T-helper 2 cell treated with Interferon-gamma antibody and Interleukin-4, amounts not matched to agents 100 ng/mL and 5 ng/mL, for 36 hours (primary cell): ENCODE results near the gene SLC9A7. TPM values are rescaled to one million over a fixed set of nuclear protein-coding genes. Genes with fewer than 3 reads are reported as not detected.

ENCODE experiments used
- intact Hi-C: fragments of 100-400 bp; cut with micrococcal nuclease; formaldehyde crosslinking; loops from one replicate; pipeline ENCODE4 v1.15.1; 2023
- total RNA-seq: library from RNA; stranded (reverse); gene quantifications from 2 replicates; pipeline ENCODE4 v1.2.3, GENCODE V29; 2022

Gene SLC9A7
- total RNA-seq, 1 donor from 2014 or later, result 20.3 TPM

DNA sequence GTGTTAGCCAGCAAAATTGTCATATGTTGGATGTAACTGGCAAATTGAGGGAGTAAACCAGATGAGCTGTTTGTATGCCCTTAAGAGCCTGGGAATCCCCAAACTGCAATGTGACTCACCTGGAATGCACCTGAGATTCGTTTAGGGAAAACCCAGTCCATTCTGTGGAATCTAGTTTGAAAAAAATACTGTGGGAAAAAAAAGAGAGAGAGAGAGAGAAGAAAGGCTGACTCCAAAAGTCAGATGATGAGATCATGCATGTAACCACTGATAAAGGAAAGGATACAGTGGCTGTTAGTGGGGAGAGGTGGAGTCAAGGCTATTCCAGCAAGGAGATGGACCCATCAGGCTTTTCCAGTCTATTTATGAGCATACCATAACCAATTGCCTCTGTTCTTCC is 48.5 kb downstream of the SLC9A7 start:
- intact Hi-C loops, result loop anchor here (5.0 kb wide), 1 partner anchor 47 kb away; the partner anchor contains the start of gene SLC9A7

DNA sequence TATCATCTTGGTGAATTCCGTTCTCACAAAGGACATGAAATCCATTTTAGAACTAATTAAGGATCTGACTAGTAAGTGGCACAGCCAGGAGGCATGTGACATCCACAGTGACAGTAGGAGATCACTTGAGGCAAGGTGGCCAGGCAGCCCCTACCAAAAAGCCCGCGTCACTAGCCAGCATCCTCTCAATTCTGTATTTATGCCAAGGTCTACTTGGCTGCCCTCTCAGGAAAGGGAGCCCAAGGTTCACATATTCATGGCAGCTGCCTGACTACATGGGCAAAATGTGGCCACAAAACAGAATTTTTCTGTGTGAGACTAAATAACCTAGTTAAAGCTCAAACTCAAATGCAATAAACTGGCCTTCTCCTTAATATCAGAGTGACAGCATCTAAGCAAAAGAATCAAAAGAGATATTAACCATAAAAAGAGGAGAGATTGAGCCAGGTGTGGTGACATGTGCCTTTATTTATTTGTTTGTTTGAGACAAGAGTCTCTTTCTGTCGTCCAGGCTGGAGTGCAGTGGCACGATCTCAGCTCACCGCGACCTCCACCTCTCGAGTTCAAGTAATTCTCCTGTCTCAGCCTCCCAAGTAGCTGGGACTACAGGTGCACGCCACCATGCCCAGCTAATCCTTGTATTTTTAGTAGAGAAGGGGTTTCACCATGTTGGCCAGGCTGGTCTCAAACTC is 51.5 kb downstream of the SLC9A7 start:
- intact Hi-C loops, result loop anchor here (10.0 kb wide), 1 partner anchor 87 kb away; no protein-coding TSS in a partner anchor

DNA sequence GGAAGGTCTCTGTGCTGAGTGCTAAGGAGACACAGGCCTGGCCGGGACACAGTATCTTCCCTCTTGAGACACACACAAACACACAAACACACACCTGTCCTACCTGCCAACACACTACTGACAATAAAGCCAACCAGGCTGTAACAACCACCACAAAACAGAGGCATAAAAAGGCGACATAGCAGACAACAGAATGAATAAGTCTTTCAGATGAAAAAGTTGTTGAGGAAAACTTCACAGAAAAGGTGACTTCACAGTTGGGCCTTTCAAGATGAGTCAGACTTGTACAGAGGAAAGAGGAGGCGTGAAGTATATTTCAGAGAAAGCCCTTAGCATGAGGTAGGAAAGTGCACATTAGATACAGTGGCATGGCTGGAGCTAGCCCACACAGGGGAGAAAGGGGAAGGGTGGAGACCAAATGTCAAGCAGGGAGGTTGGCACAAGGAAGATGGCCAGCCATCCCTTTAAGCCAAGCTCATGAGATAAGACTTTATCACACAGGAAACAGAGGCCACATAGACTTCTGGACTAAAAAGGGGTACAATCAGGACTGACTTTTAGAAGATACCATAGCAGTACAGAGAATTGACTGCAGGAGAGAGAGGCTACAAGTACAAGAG is 54.0 kb downstream of the SLC9A7 start:
- intact Hi-C loops, result loop anchor here (10.0 kb wide), 1 partner anchor 90 kb away; no protein-coding TSS in a partner anchor

DNA sequence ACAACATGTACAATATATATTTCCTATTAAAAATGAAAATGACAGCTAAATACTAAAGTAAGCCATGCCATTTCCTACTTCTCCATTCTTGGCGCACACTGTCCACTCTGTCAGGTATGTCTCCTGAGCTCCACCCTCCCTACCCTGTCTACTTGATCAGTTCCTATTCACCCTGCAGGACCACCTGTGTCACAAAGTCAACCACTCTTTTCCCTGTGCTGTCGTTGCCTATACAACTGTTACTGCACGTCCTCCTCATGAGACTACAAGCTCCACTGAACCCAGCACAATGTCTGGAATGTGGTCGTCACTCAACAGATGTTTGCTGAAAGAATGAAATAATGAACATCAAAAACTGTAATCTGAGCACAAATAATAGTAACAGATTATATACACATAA is 54.9 kb downstream of the SLC9A7 start:
- intact Hi-C loops, result loop anchor here (10.0 kb wide), 1 partner anchor 91 kb away; no protein-coding TSS in a partner anchor

DNA sequence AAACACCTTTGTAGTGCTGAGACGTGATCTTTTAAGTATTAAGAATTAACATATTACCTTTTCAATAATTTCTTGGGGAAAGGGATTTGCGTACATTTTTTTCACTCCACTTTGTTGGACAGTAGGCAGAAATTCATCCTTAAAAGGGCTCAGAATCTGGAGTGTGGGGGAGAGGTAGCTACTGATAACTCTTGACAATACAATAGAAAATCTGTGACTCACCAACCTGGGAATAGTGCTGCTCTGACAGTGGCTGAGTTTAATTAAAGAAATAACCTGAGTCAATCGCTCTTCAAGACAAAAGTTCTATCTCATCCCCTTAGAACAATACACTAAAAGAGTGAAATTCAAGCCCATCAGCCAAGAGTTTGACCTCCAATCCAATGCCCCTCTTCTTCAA is 60.2 kb downstream of the SLC9A7 start:
- intact Hi-C loops, result no loop called here

DNA sequence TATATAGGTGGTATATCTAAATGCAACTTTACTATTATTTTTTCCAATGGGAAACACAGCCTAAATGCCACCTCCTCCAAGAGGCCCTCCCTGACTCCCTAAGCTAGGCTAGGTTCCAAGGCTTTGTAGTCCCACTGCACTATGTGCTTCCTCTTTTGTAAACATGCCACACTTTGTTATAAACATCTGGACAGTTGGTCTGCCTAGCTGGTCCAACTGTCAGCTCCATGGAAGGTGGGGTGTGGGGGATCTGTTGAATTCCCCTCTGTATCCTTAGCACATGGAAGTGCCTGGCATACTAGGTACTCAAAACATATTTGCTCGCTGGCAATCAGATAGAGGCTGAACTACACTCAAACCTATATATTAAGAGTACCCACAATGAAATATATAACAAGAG is 63.4 kb downstream of the SLC9A7 start:
- intact Hi-C loops, result no loop called here

DNA sequence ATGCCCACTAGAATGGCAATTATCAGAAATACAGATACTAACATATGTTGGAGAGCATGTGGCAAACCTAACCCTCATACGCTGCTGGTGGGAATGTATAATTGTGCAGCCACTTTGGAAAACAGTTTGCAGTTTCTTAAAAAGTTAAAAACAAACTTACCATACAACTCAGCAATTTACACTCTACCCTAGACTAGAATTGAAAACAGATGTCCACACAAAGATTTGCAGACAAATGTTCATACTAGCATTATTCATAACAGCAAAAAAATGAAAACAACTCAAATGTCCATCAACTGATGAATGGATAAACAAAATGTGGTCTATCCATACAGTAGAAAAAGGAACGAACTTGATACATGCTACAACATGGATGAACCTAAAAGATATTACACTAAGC is 64.4 kb downstream of the SLC9A7 start:
- intact Hi-C loops, result no loop called here

DNA sequence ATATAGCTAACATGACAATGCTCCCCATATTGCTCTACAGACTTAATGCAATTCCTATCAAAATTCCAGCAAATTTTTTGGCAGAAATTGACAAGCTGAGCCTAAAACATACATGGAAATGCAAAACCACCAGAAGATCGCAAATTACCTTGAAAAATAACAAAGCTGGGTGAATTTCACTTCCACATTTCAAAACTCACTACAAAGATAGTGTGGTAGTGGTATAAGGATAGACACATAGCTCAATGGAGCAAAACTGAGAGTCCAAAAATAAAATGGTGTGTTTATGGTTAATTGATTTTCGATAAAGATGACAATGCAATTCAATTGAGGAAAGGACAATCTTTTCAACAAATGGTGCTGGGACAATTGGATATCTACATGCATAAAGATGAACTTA is 65.8 kb downstream of the SLC9A7 start:
- intact Hi-C loops, result no loop called here

DNA sequence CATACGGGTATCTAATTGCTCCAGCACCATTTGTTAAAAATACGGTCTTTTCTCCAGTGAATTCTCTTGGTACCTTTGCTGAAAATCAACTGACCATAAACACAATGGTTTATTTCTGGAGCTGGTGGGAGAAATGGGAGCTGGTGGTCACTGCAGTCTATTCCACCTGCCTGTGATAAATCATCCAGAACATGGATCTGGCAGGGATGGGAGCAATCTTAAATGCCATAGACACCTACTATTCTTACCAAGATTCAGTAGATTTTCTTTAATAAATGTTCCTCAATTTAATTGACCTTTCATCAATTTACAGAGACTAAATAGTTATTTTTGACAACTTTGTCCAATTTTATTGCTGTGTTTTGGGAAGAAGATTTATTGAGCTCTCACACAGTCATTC is 68.1 kb downstream of the SLC9A7 start:
- intact Hi-C loops, result no loop called here

DNA sequence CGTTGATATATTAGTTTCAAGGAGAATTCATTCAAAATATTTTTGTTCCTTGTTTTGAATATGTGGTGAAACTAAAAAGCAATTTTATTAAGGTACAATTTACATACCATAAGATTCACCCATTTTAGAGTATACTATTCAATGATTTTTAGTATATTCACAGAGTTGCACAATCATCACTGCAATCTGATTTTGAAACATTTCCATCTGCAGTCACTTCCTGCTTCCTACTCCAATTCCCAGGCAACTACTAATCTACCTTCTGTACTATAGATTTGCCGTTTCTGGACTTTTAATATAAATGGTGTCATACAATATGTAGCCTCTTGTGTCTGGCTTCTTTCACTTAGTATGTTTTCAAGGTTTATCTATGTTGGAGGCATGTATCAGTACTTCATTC is 71.3 kb downstream of the SLC9A7 start:
- intact Hi-C loops, result loop anchor here (5.0 kb wide), 1 partner anchor 140 kb away; the partner anchor contains the start of gene ZNF674

DNA sequence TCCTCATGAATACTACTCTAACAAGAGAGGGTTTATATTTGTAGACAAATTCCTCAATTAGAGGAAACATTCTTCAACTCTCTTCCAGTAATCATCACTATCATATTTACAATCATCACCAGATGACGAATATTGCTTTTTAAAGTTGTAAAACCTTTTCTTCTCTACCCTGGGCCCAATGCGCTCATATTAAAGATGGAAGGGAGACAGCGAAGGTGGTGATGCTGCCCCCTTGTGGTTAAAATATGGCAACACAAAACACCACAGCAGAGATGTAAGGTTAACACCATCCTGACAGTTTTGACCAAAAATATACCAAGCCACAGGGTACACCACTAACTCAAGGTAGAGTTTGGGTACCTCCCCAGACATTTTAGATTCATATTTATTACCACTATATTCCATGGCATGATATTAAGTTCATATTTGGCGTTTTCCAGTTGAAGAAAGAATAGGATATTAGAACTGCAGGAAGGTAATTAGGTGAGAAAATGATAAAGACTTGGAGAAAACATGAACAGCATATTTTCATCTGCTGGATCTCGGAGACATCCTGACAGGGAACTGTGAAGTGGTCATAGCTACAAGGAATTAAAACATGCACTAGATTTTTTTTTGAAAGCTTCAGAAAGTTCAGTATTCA is 72.8 kb downstream of the SLC9A7 start:
- intact Hi-C loops, result loop anchor here (5.0 kb wide), 1 partner anchor 139 kb away; the partner anchor contains the start of gene ZNF674

DNA sequence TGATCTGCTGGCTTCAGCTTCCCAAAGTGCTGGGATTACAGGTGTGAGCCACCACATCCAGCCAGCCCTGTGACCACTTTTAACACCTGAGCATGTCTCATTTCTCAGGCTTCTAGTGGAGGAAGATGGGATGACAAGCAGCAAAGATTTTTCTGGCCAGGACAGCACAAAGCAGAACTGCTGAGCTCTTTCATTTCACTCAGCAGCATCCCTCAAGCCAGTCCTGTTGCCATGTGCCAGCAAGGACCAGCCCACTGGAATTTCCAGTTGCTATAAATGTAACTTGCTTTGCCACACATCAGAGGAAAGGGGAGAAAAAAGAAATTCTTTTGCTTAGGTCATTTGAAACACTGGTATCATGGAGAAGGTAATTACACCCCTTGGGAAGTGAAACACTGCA is 75.9 kb downstream of the SLC9A7 start:
- intact Hi-C loops, result no loop called here

DNA sequence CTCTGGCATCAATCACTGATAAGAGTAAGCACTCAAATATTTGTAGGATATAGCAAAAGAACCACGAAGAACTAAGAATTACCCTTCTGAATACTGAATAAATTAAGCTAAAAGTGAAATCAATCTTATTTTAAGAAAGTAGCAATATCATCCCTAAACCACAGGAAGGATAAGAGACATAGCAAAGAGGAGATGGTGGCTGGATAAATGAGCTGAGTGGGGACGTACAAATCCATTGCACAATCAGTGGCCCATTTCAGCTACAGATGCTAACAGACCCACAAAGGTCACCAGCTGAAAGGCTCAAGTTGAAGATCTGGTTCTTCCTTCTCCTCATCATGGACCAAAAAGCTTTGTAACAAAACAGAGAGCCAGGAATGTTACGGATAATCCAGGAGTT is 77.1 kb downstream of the SLC9A7 start:
- intact Hi-C loops, result no loop called here

DNA sequence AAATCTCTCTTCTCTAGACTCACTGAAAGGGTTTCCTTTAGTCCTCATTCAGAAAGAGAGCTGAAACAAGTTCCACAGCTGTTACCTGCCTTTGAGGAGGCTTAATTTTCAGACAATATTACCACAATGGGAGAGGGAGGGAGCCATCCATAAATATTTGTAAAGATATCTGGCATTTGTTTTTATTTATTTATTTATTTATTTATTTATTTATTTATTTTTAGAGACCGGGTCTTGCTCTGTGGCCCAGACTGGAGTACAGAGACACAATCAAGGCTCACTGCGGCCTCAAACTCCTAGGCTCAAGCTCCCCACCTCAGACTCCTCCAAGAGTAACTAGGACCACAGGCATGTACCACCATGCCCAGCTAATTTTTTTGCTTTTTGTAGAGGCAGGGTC is 80.7 kb downstream of the SLC9A7 start:
- intact Hi-C loops, result no loop called here

DNA sequence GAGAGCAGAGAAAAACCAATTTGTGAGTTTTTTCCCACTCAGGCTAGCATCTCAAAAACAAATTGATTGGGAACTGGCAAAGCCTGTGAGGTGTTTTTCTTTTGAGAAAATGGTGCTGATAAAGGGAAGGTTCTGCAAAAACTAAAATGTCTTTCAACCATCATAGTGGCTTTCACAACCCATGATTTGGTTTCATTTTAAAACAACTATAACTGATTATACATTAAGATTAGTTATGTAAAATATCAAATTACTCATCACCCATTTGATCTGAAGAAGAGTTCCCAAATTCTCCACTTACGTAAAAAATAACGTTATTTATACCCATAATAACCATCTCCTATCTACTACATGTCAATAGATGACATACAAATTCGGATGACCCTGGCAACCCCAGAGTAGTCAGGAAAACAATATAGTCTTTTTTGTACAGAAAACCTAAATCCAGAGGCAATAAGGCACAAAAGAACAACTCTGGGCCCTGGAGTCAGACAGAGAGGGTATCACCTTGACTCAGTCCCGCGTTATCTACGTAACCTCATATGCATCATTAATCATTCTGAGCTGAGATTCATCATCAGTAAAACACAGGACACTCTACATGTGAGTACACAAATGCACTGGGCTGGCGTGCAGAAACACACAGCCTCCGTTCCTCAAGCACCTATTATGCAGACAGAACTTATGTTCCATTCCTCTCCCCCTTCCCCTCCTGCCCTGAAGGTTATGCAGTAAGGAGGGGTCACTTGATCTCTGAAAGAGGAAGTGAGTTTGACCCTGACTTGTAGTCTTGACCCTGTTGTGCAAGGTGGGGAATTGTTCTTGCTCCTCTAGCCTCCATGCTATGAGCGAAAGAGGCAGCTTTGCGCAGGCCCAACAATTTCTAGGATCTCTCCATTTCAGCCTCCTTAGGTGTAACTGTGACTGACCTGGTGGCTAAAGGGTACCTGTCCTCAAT is 82.2 kb downstream of the SLC9A7 start:
- intact Hi-C loops, result no loop called here

DNA sequence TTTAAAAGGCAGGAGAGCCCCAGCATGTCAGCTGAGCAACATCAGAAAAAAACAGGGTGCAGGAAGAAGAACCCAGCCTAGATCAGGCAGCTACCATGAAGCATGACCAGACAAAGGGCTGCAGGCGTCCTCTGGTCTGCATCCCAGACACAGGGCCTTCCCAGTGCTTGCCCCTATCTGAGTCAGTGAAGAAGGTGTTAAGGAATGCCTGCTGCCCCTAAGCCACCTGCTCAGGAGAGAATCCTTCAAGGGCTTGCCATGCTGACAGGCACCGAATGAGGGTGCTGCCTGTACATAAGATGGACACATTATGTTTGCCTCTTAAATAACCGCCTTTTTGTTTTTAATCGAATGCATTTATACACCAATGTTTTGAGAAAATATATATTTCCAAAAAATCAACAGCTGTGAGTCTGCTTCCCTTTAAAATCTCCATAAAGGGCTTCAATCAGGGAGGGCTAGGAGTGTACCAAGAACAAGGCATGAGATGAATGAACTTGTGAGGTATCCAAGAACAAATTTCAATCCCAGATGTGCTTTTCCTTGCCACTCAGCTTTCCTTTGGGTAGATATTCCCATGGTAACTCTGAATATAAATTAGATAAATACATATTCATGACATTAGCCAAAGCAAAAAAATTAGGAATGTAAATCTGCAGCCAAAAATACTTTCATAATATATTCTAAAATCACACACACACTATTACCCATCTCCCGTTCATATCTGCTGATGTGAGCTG is 85.1 kb downstream of the SLC9A7 start:
- intact Hi-C loops, result no loop called here

DNA sequence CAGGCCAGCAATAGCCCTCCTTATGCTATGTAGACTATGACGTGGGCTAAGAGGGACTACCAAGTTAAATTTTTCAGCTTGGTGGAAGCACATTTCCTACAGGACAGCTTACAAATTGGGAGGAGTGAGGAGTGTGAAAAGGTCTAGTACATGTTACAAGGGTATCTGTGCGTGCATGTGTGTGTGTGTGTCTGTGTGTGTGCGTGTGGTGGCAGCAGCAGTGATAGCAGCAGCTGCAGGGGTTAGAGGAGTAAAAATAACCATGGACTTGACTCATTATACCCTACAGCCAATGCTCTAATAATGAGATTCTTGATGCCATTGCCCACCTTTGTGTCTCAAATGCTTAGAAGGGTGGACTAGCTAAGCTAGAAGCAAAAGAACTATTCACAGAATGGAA is 88.6 kb downstream of the SLC9A7 start:
- intact Hi-C loops, result no loop called here

DNA sequence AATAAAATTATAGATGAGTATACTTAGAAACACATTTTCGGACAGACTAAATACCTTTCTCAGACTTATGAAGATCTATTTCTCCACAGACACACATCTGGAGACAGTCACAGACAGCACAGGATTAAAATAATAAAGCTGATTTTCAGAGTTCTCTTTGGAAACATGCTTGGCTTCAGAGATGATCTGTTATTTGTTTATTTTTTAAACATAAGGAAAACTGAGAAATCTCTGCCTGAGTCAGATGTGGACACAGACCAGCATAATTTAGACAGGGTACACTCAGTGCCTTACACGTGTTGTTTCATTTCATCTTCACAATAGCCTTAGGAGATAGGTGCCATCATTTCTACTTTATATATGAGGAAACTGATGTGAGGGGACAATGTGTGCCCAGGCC is 92.1 kb downstream of the SLC9A7 start:
- intact Hi-C loops, result no loop called here

DNA sequence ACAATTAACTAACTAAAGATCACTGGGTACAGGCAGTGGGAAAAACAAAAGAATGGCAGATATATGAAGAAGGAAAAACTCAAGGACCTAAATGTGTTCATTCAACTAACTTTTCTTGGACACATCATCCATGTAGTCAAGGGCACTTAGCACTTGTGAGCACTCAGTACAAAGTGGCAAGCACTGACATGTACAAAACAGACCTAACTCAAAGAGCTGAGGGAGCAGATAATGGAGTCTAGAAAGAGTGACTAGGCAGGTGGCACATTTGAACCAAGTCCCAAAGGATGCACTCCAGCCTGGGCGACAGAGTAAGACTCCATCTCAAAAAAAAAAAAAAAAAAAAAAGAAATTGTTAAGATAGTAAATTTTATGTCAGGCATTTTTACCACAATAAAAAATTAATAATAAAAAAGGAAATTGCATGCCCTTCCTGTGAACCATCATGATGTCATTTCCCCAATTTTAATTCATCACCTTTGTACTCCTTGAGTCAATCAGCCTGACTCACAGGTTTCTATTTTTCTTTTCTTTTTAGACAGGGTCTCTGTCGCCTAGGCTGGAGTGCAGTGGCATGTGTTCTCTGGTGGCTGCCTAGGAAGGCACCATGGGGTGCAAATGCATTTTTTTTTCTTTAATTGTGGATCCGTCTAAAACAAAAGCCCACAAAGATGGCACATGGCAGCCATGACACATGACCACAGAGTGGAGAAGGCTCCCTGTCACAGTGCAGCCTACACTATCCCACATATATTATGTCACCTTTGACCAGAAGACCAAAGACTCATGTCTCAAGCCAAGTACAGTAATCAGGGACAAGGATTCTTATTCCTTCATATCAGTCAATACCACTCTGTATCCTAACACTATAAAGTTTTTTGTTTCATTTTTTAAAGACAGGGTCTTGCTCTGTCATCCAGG is 93.4 kb downstream of the SLC9A7 start:
- intact Hi-C loops, result no loop called here
